SK-N-SH (cell line): ENCODE measurements around the gene SMAD5. TPM values are rescaled to one million over a fixed set of nuclear protein-coding genes. Genes with fewer than 3 reads are reported as not detected.

Experiments used
- CTCF ChIA-PET: fragments of 300-600, 350-600 bp; formaldehyde crosslinking; extraction: SDS; loops from one replicate; lab custom pipeline; 2021; lab: Yijun Ruan, JAX
- POLR2A ChIA-PET: fragments of 350-600 bp; sonication (Branson Sonifier 250); formaldehyde crosslinking; extraction: SDS; loops from one replicate; lab custom pipeline; 2020; ENCODE audit warnings: antibody characterized with exemption, inconsistent platforms; lab: Yijun Ruan, JAX
- DNase-seq: peaks from one replicate; pipeline ENCODE4 v3.0.0; 2012
- H2AFZ ChIP-seq: fragments of 200-600 bp; sonication (generic); 2 replicates; pipeline ENCODE4 v1.8.1; 2016; ENCODE audit warnings: antibody characterized with exemption, mild to moderate bottlenecking, low read depth
- H3F3A ChIP-seq: fragments of 200-600 bp; sonication (generic); replicated peaks from 2 replicates; pipeline ENCODE3; 2016; ENCODE audit warnings: antibody characterized with exemption, mild to moderate bottlenecking; ENCODE audit not compliant: insufficient read depth
- H3K27ac ChIP-seq, 2 experiments: fragments of 200-500 bp in 1 of 2; fragments of 200-600 bp in 1 of 2; sonication (Bioruptor generic) in 1 of 2; sonication (generic), shearing (Covaris generic) in 1 of 2; 2 replicates each; pipeline versions ENCODE4 v1.5.1 to v1.6.1; 2014 to 2016; ENCODE audit warnings: low read depth in 2 of 2, inconsistent platforms in 1 of 2, low read length in 1 of 2, mild to moderate bottlenecking in 1 of 2, mixed read lengths in 1 of 2
- H3K27me3 ChIP-seq: fragments of 200-600 bp; sonication (generic), shearing (Covaris generic); 2 replicates; pipeline ENCODE4 v1.6.1; 2016; ENCODE audit warnings: mixed run types; ENCODE audit not compliant: insufficient read depth
- H3K36me3 ChIP-seq, 2 experiments: fragments of 200-500 bp in 1 of 2; fragments of 200-600 bp in 1 of 2; sonication (Bioruptor generic) in 1 of 2; sonication (generic) in 1 of 2; replicated peaks in 1 of 2; 2 replicates each; pipeline versions ENCODE3 to v1.5.1; 2014 to 2016; ENCODE audit warnings: low read length in 1 of 2, mild to moderate bottlenecking in 1 of 2; ENCODE audit not compliant: insufficient read depth in 2 of 2, control insufficient read depth in 1 of 2
- H3K4me1 ChIP-seq, 2 experiments: fragments of 200-500 bp in 1 of 2; fragments of 200-600 bp in 1 of 2; sonication (Bioruptor generic) in 1 of 2; sonication (generic), shearing (Covaris generic) in 1 of 2; 2 replicates each; pipeline versions ENCODE4 v1.5.1 to v1.6.1; 2014 to 2016; ENCODE audit warnings: low read depth in 1 of 2, low read length in 1 of 2, mixed run types in 1 of 2; ENCODE audit not compliant: insufficient read depth in 2 of 2, control insufficient read depth in 1 of 2
- H3K4me2 ChIP-seq: fragments of 200-600 bp; sonication (generic), shearing (Covaris generic); 2 replicates; pipeline ENCODE4 v1.6.1; 2017; ENCODE audit warnings: mixed run types
- H3K4me3 ChIP-seq, 2 experiments: fragments of 200-500 bp in 1 of 2; fragments of 200-600 bp in 1 of 2; sonication (Bioruptor generic) in 1 of 2; sonication (generic), shearing (Covaris generic) in 1 of 2; 2 replicates each; pipeline versions ENCODE4 v1.5.1 to v1.8.1; 2014 to 2016; ENCODE audit warnings: low read depth in 2 of 2, inconsistent platforms in 1 of 2, low read length in 1 of 2, mild to moderate bottlenecking in 1 of 2, mixed read lengths in 1 of 2, moderate library complexity in 1 of 2
- H3K79me2 ChIP-seq: fragments of 200-600 bp; sonication (generic); 2 replicates; pipeline ENCODE4 v1.8.1; 2017; ENCODE audit warnings: mild to moderate bottlenecking; ENCODE audit not compliant: insufficient read depth
- H3K9ac ChIP-seq: fragments of 200-600 bp; sonication (generic); 2 replicates; pipeline ENCODE4 v1.6.1; 2017; ENCODE audit warnings: mixed run types
- H3K9me2 ChIP-seq: fragments of 200-600 bp; sonication (generic); 2 replicates; pipeline ENCODE4 v1.6.1; 2017; ENCODE audit warnings: mixed run types
- H3K9me3 ChIP-seq: fragments of 200-600 bp; sonication (generic); 2 replicates; pipeline ENCODE4 v1.6.1; 2017; ENCODE audit warnings: mixed run types, mild to moderate bottlenecking, moderate library complexity
- H4K20me1 ChIP-seq: fragments of 200-600 bp; sonication (generic); 2 replicates; pipeline ENCODE4 v1.6.1; 2017; ENCODE audit warnings: mild to moderate bottlenecking, mixed run types; ENCODE audit not compliant: insufficient read depth
- CHD2 ChIP-seq: fragments of 150-350 bp; IDR thresholded peaks from 2 replicates; pipeline ENCODE4 v1.6.1; 2018; ENCODE audit warnings: low read length; ENCODE audit not compliant: partially characterized antibody
- ELF1 ChIP-seq: IDR thresholded peaks from 2 replicates; pipeline ENCODE4 v1.4.0; 2012
- FOXM1 ChIP-seq: IDR thresholded peaks from 2 replicates; pipeline ENCODE4 v1.4.0; 2012; ENCODE audit warnings: low read depth, mild to moderate bottlenecking
- GATA2 ChIP-seq: sonication (generic); formaldehyde crosslinking; IDR thresholded peaks from 2 replicates; pipeline ENCODE4 v1.5.0; 2020; ENCODE audit warnings: mild to moderate bottlenecking, missing genetic modification reagents
- IRF3 ChIP-seq: fragments of 150-350 bp; IDR thresholded peaks from 2 replicates; pipeline ENCODE4 v1.6.1; 2016; ENCODE audit warnings: mild to moderate bottlenecking, low read depth, low read length
- JUND ChIP-seq: IDR thresholded peaks from 2 replicates; pipeline ENCODE4 v1.4.0; 2012
- MAX ChIP-seq: IDR thresholded peaks from 2 replicates; pipeline ENCODE4 v1.4.0; 2012; ENCODE audit warnings: low read depth
- MXI1 ChIP-seq: IDR thresholded peaks from 2 replicates; pipeline ENCODE4 v1.6.1; 2012; ENCODE audit warnings: mild to moderate bottlenecking, low read depth, low read length, improper control_type of control experiment
- PBX3 ChIP-seq: IDR thresholded peaks from 2 replicates; pipeline ENCODE4; 2012
- POLR2AphosphoS5 ChIP-seq: IDR thresholded peaks from 2 replicates; pipeline ENCODE4 v1.6.1; 2012; ENCODE audit warnings: low read depth, low read length
- RCOR1 ChIP-seq: fragments of 150-350 bp; IDR thresholded peaks from 2 replicates; pipeline ENCODE4 v1.6.1; 2017; ENCODE audit warnings: antibody characterized with exemption, low read length
- REST ChIP-seq: IDR thresholded peaks from 2 replicates; pipeline ENCODE4 v1.6.1; 2012; ENCODE audit warnings: mild to moderate bottlenecking, low read depth, low read length, moderate library complexity
- SIN3A ChIP-seq: IDR thresholded peaks from 2 replicates; pipeline ENCODE4 v1.6.1; 2012; ENCODE audit warnings: low read depth, mild to moderate bottlenecking, low read length, moderate library complexity, borderline replicate concordance
- TAF1 ChIP-seq: IDR thresholded peaks from 2 replicates; pipeline ENCODE4 v1.6.1; 2012; ENCODE audit warnings: low read depth, mild to moderate bottlenecking, low read length, moderate library complexity, borderline replicate concordance
- TEAD4 ChIP-seq: IDR thresholded peaks from 2 replicates; pipeline ENCODE4 v1.4.0; 2012; ENCODE audit warnings: mild to moderate bottlenecking, borderline replicate concordance; ENCODE audit not compliant: insufficient read depth
- USF2 ChIP-seq: fragments of 150-350 bp; IDR thresholded peaks from 2 replicates; pipeline ENCODE4 v1.6.1; 2017; ENCODE audit warnings: antibody characterized with exemption, low read length, low read depth, borderline replicate concordance
- YY1 ChIP-seq: IDR thresholded peaks from 2 replicates; pipeline ENCODE4 v1.4.0; 2012; ENCODE audit warnings: low read depth, mild to moderate bottlenecking
- WGBS: methylation state at CpG from one replicate; pipeline ENCODE4 v1.1.6; 2017; ENCODE audit warnings: low lambda C conversion rate; 5-methylcytosine and 5-hydroxymethylcytosine counted together
- polyA plus RNA-seq, 3 experiments: library from polyadenylated mRNA; depleted of rRNA; stranded (reverse); fragments of >200 nt; gene quantifications; 2 replicates each; pipeline ENCODE4 v1.2.3, GENCODE V29; 2012

SMAD5 gene
- polyA plus RNA-seq, 1 of the 3 experiments (the other 2 are of a cell fraction): 26.9 TPM

- Histone ChIP-seq H3K4me1 (no peaks in the 10 kb centered on the region; a peak in 1 of 4 replicates), H3K4me2 (no peak overlapping the region), H3K27ac (no peak overlapping the region), H3K9me2 (no peaks in the 10 kb centered on the region)
- DNase-seq: no peak
- CTCF ChIA-PET: no interaction called here
- WGBS: 81% methylated on average over 6 of the region's 6 CpGs
- TF ChIP-seq TAF1: no peak
- no peak for TF ChIP-seq GATA2 (CRISPR knock-in tag)
- TF ChIP-seq FOXM1: no peak
- TF ChIP-seq YY1: no peak
- no peak for TF ChIP-seq MXI1
- no peak for TF ChIP-seq IRF3
- TF ChIP-seq TEAD4: no peak
- no peak for TF ChIP-seq USF2
- no peak for TF ChIP-seq PBX3
- TF ChIP-seq, all 33 proteins: peak for 0
- no peaks in the 10 kb centered on the region for H3K9me3 ChIP-seq
- POLR2A ChIA-PET: no interaction called here
- no peaks in the 10 kb centered on the region for H3K79me2 ChIP-seq
- no peak overlapping the region for H2AFZ ChIP-seq
- no peaks in the 10 kb centered on the region for H3K36me3 ChIP-seq
- no peak overlapping the region for H3K4me3 ChIP-seq
- H4K20me1 ChIP-seq: no peaks in the 10 kb centered on the region
- no peaks in the 10 kb centered on the region for H3K27me3 ChIP-seq
- no peaks in the 10 kb centered on the region for H3F3A ChIP-seq
- H3K9ac ChIP-seq: no peak overlapping the region
Observed at GRCh38 chr5:136106351-136107031, 26.2 kb upstream of the SMAD5 start.

- CTCF ChIA-PET: no interaction called here
- WGBS: 76% methylated on average over 2 of the region's 2 CpGs
- POLR2A ChIA-PET: no interaction called here
- TF ChIP-seq SIN3A (no peak), JUND (no peak), CHD2 (no peak), USF2 (no peak), REST (no peak), FOXM1 (no peak), MXI1 (no peak), IRF3 (no peak), ELF1 (no peak), MAX (no peak), TEAD4 (no peak), RCOR1 (no peak), POLR2AphosphoS5 (no peak), GATA2 (CRISPR knock-in tag) (no peak)
Observed at GRCh38 chr5:136108180-136108611, 24.4 kb upstream of the SMAD5 start.

More at GRCh38 chr5:136108180-136108611, 24.4 kb upstream of the SMAD5 start:
- H3K4me1 ChIP-seq: no peaks in the 10 kb centered on the region; a peak in 1 of 4 replicates
- no peak for DNase-seq
- no peaks in the 10 kb centered on the region for H4K20me1 ChIP-seq
- no peaks in the 10 kb centered on the region for H3K27me3 ChIP-seq
- H2AFZ ChIP-seq: no peak overlapping the region
- no peak overlapping the region for H3K4me3 ChIP-seq
- no peak overlapping the region for H3K4me2 ChIP-seq
- H3K9me3 ChIP-seq: no peaks in the 10 kb centered on the region
- H3F3A ChIP-seq: no peaks in the 10 kb centered on the region
- no peaks in the 10 kb centered on the region for H3K79me2 ChIP-seq
- no peak overlapping the region for H3K9ac ChIP-seq
- no peak overlapping the region for H3K27ac ChIP-seq
- H3K36me3 ChIP-seq: no peaks in the 10 kb centered on the region
- H3K9me2 ChIP-seq: no peaks in the 10 kb centered on the region
